Endothelial cell of umbilical vein (primary cell): ENCODE measurements around the gene LIN54. TPM values are rescaled to one million over a fixed set of nuclear protein-coding genes. Genes with fewer than 3 reads are reported as not detected.

Experiments used
- BruUV-seq: library from RNA; stranded (reverse); fragments of 400-500 nt; replicated peaks from 2 replicates; lab custom pipeline; 2021; lab: Mats Ljungman, UMichigan
- CTCF ChIA-PET: fragments of 300-600, 350-600 bp; sonication (Branson Sonifier 250); formaldehyde crosslinking; loops from one replicate; lab custom pipeline; 2021; ENCODE audit warnings: antibody characterized with exemption, inconsistent platforms; lab: Charles Lee
- POLR2A ChIA-PET: fragments of 300-600, 350-600 bp; sonication (Branson Sonifier 250); formaldehyde crosslinking; loops from one replicate; lab custom pipeline; 2021; ENCODE audit warnings: antibody characterized with exemption, inconsistent platforms; lab: Charles Lee
- DNase-seq: peaks from one replicate; pipeline ENCODE4 v3.0.0-alpha.2; 2011; ENCODE audit warnings: low read depth, low spot score
- FAIRE-seq: peaks from 2 replicates; lab custom pipeline; 2011; peaks lifted over from hg19 to GRCh38; lab: Jason Lieb, UNC
- H2AFZ ChIP-seq: 2 replicates; pipeline ENCODE4 v1.6.0; 2012; ENCODE audit warnings: low read depth, low read length, control low read depth, inconsistent platforms
- H3K27ac ChIP-seq: 2 replicates; pipeline ENCODE4 v1.5.1; 2011; ENCODE audit warnings: low read depth, mild to moderate bottlenecking, control low read depth, low read length, moderate library complexity; ENCODE audit not compliant: insufficient read depth
- H3K27me3 ChIP-seq, 2 experiments: 2 replicates each; pipeline versions ENCODE4 v1.6.0 to v1.6.1; 2011; ENCODE audit warnings: low read length in 2 of 2, mixed read lengths in 1 of 2; ENCODE audit not compliant: control insufficient read depth in 2 of 2, insufficient read depth in 2 of 2
- H3K36me3 ChIP-seq, 2 experiments: 2 replicates in 1 of 2; 3 replicates in 1 of 2; pipeline ENCODE4 v1.5.1; 2011; ENCODE audit warnings: low read length in 2 of 2, mild to moderate bottlenecking in 1 of 2, moderate library complexity in 1 of 2; ENCODE audit not compliant: control insufficient read depth in 2 of 2, insufficient read depth in 2 of 2; ENCODE audit errors: extremely low read depth in 1 of 2
- H3K4me1 ChIP-seq: 3 replicates; pipeline ENCODE4 v1.5.1; 2011; ENCODE audit warnings: mild to moderate bottlenecking, low read length; ENCODE audit not compliant: control insufficient read depth, insufficient read depth; ENCODE audit errors: extremely low read depth
- H3K4me2 ChIP-seq: 2 replicates; pipeline ENCODE4 v1.6.1; 2011; ENCODE audit warnings: low read length, control low read depth, mixed read lengths; ENCODE audit not compliant: insufficient read depth
- H3K4me3 ChIP-seq, 3 experiments: fragments of 200-600 bp in 1 of 3; sonication (generic), shearing (Covaris generic) in 1 of 3; replicated peaks in 1 of 3; 2 replicates each; pipeline ENCODE4 v1.5.1; 2011 to 2016; ENCODE audit warnings: control low read depth in 3 of 3, low read length in 3 of 3, mild to moderate bottlenecking in 2 of 3, inconsistent platforms in 1 of 3, low read depth in 1 of 3, moderate library complexity in 1 of 3; ENCODE audit not compliant: insufficient read depth in 1 of 3
- H3K79me2 ChIP-seq: 2 replicates; pipeline ENCODE4 v1.6.0; 2012; ENCODE audit warnings: low read length, inconsistent platforms; ENCODE audit not compliant: control insufficient read depth, insufficient read depth
- H3K9ac ChIP-seq: replicated peaks from 2 replicates; pipeline ENCODE3; 2011; ENCODE audit warnings: low read length, control low read depth; ENCODE audit not compliant: insufficient read depth; ENCODE audit errors: extremely low read depth
- H3K9me1 ChIP-seq: replicated peaks from 3 replicates; pipeline ENCODE4 v1.6.0; 2011; ENCODE audit warnings: mild to moderate bottlenecking, low read length; ENCODE audit not compliant: control insufficient read depth, insufficient read depth; ENCODE audit errors: extremely low read depth
- H3K9me3 ChIP-seq: replicated peaks from 2 replicates; pipeline ENCODE4 v1.5.1; 2012; ENCODE audit warnings: low read length, inconsistent platforms; ENCODE audit not compliant: control insufficient read depth, insufficient read depth
- H4K20me1 ChIP-seq: replicated peaks from 2 replicates; pipeline ENCODE3; 2011; ENCODE audit warnings: mild to moderate bottlenecking, low read length; ENCODE audit not compliant: control insufficient read depth, insufficient read depth; ENCODE audit errors: extremely low read depth
- CTCF ChIP-seq, 2 donors: IDR thresholded peaks; 1 replicate in 1 of 2; 2 replicates in 1 of 2; pipeline ENCODE4 v1.5.1; 2011; ENCODE audit warnings: low read length in 2 of 2, mild to moderate bottlenecking in 2 of 2, moderate library complexity in 2 of 2, control low read depth in 1 of 2, inconsistent platforms in 1 of 2, low read depth in 1 of 2; ENCODE audit not compliant: insufficient read depth in 1 of 2; ENCODE audit errors: extremely low read depth in 1 of 2
- EZH2 ChIP-seq: IDR thresholded peaks from 2 replicates; pipeline ENCODE4 v1.6.1; 2012; ENCODE audit warnings: borderline replicate concordance, low read depth, mild to moderate bottlenecking, moderate library complexity, low read length, inconsistent platforms; ENCODE audit not compliant: severe bottlenecking
- FOS ChIP-seq: IDR thresholded peaks from 2 replicates; pipeline ENCODE4 v1.6.1; 2011; ENCODE audit warnings: mild to moderate bottlenecking, low read length, moderate library complexity, borderline replicate concordance; ENCODE audit not compliant: insufficient read depth
- GATA2 ChIP-seq: IDR thresholded peaks from 2 replicates; pipeline ENCODE4 v1.7.0; 2011; ENCODE audit warnings: low read depth, mild to moderate bottlenecking, moderate library complexity, mixed read lengths, low read length; ENCODE audit not compliant: insufficient read length, insufficient read depth
- JUN ChIP-seq: IDR thresholded peaks from 2 replicates; pipeline ENCODE4 v1.6.1; 2011; ENCODE audit warnings: borderline replicate concordance, low read depth; ENCODE audit not compliant: insufficient read length, insufficient read depth
- MAX ChIP-seq: IDR thresholded peaks from 2 replicates; pipeline ENCODE4 v1.6.1; 2011; ENCODE audit not compliant: insufficient read depth, insufficient read length
- MYC ChIP-seq: IDR thresholded peaks from one replicate; pipeline ENCODE4 v1.6.1; 2011; ENCODE audit warnings: mild to moderate bottlenecking, low read depth, low read length
- POLR2A ChIP-seq: IDR thresholded peaks from 2 replicates; pipeline ENCODE4 v1.6.1; 2012; ENCODE audit warnings: low read depth, mild to moderate bottlenecking, control low read depth, low read length
- POLR2AphosphoS5 ChIP-seq: IDR thresholded peaks from 2 replicates; pipeline ENCODE4 v1.6.1; 2012; ENCODE audit warnings: low read depth, mild to moderate bottlenecking, control low read depth, low read length, moderate library complexity; ENCODE audit not compliant: insufficient read depth
- dilution Hi-C: fragments of 300-500 bp; cut with MboI; formaldehyde crosslinking; loops from one replicate; pipeline ENCODE4 v1.15.0; 2019; ENCODE audit warnings: low sequenced_read_pairs; ENCODE audit not compliant: extremely low pct_ligation_motif_present
- intact Hi-C: fragments of 100-400 bp; cut with micrococcal nuclease; formaldehyde crosslinking; loops from one replicate; pipeline ENCODE4 v1.10.0; 2022
- polyA plus RNA-seq, 4 experiments: library from polyadenylated mRNA; depleted of rRNA in 3 of 4; stranded (reverse) in 3 of 4; unstranded in 1 of 4; fragments of >200 nt; gene quantifications; 2 replicates each; pipeline versions ENCODE4 v1.2.1 to v1.2.3, GENCODE V29; 2011 to 2012; ENCODE audit warnings: missing spikeins in 1 of 4
- total RNA-seq: library from RNA; stranded (reverse); gene quantifications from 2 replicates; pipeline ENCODE4 v1.2.3, GENCODE V29; 2021

The LIN54 gene
- total and polyA plus RNA-seq, 2 donors (not counting 3 experiments of a cell fraction or from before 2014, with no cell fraction given) = 6.2 to 15.7 TPM

- Histone ChIP-seq H4K20me1 (no peaks in the 10 kb centered on the region), H3K79me2 (peaks cover 72% of the 10 kb centered on the region), H3K9me3 (no peaks in the 10 kb centered on the region), H3K9ac (no peak overlapping the region), H3K27ac (no peak overlapping the region), H3K27me3 (no peaks in the 10 kb centered on the region), H3K4me2 (no peak overlapping the region), H3K4me3 (no peak overlapping the region), H3K4me1 (peaks cover 28% of the 10 kb centered on the region), H2AFZ (no peak overlapping the region), H3K9me1 (no peaks in the 10 kb centered on the region), H3K36me3 (no peaks in the 10 kb centered on the region)
- no peak for TF ChIP-seq CTCF (IDR thresholded peaks at IDR 0.05; ENCODE audit: extremely low read depth in 1 of 2, insufficient read depth in 1 of 2, low read depth in 1 of 2, low read length in 2 of 2)
- no peak for TF ChIP-seq POLR2AphosphoS5
- no peak for TF ChIP-seq GATA2
- TF ChIP-seq MAX = no peak
- TF ChIP-seq EZH2 = no peak
- no peak for TF ChIP-seq POLR2A
- no peak for TF ChIP-seq FOS
- TF ChIP-seq MYC = no peak
- TF ChIP-seq JUN = no peak
- dilution Hi-C loops = no loop called here
- intact Hi-C loops = no loop called here
- ChIA-PET POLR2A (no interaction called here), CTCF (interaction anchor here (1.0 to 2.7 kb wide), 3 partner anchors 9 to 241 kb away, joined by 3 to 9 read pairs (median 4); no protein-coding TSS in a partner anchor)
- no peak for DNase-seq
- no TSS peak for BruUV-seq
- no peak for FAIRE-seq
Observed at GRCh38 chr4:83040269-83040668, 29.6 kb upstream of the LIN54 start.
